22Rv1 (cell line): ENCODE results near the gene EIF4G3.

ENCODE experiments used
- ZFX ChIP-seq: fragments of 450-650 bp; IDR thresholded peaks from 2 replicates; pipeline ENCODE4 v1.6.1; 2017; ENCODE audit warnings: antibody characterized with exemption, borderline replicate concordance
- TF ChIP-seq, protein P1 (sequence below): fragments of 450-650 bp; IDR thresholded peaks from 2 replicates; pipeline ENCODE4 v1.5.1; 2017; ENCODE audit warnings: mild to moderate bottlenecking

DNA sequence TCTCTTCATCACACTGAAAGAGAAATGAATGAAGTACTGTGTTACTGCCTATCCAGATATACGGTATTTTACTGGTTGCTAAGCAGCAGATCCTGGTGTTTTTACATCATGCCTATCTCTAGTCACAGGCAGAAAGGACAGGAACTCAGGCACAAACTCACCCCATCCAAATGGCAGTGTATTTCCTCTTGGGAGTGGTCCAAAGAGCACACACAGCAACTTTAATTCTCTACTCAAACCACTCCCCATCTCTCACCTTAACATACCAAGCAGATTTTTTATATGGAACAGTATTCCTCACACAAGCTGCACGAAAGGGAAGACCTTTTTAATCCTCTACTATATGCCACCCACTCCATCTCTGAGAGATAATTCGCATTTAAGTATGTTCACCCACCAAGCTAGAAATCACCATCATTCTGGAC, 27.3 kb downstream of the EIF4G3 start:
- TF ChIP-seq, protein P1, sequence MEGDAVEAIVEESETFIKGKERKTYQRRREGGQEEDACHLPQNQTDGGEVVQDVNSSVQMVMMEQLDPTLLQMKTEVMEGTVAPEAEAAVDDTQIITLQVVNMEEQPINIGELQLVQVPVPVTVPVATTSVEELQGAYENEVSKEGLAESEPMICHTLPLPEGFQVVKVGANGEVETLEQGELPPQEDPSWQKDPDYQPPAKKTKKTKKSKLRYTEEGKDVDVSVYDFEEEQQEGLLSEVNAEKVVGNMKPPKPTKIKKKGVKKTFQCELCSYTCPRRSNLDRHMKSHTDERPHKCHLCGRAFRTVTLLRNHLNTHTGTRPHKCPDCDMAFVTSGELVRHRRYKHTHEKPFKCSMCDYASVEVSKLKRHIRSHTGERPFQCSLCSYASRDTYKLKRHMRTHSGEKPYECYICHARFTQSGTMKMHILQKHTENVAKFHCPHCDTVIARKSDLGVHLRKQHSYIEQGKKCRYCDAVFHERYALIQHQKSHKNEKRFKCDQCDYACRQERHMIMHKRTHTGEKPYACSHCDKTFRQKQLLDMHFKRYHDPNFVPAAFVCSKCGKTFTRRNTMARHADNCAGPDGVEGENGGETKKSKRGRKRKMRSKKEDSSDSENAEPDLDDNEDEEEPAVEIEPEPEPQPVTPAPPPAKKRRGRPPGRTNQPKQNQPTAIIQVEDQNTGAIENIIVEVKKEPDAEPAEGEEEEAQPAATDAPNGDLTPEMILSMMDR: no peak
- no peak for TF ChIP-seq ZFX
